Activated CD8-positive, alpha-beta T cell treated with anti-CD3 and anti-CD28 coated beads for 36 hours (primary cell): ENCODE measurements around the gene TMEM151B. TPM values are rescaled to one million over a fixed set of nuclear protein-coding genes. Genes with fewer than 3 reads are reported as not detected.
"Not testable (repeated sequence)": the region's sequence is repeated elsewhere in the genome, so short reads cannot be mapped to it uniquely, and the experiment has no call there.

Experiments
- ATAC-seq: fragments of 200-7000 bp; cut with Tn5 transposase; one replicate; pipeline ENCODE4 v1.10.0; 2021; ENCODE audit warnings: mild to moderate bottlenecking, moderate library complexity
- CTCF ChIA-PET: fragments of 350-600 bp; sonication (Branson Sonifier 250); formaldehyde crosslinking; loops from one replicate; lab custom pipeline; 2021; ENCODE audit warnings: antibody characterized with exemption; lab: Charles Lee
- POLR2A ChIA-PET: fragments of 350-600 bp; sonication (Branson Sonifier 250); formaldehyde crosslinking; loops from one replicate; lab custom pipeline; 2021; ENCODE audit warnings: antibody characterized with exemption; lab: Charles Lee
- DNase-seq: peaks from one replicate; pipeline ENCODE4 v3.0.0-alpha.2; 2020
- H3K27ac Mint-ChIP-seq: one replicate; pipeline ENCODE4 v1.8.0; 2021; ENCODE audit warnings: mild to moderate bottlenecking, mixed read lengths
- H3K27me3 Mint-ChIP-seq: one replicate; pipeline ENCODE4 v1.8.0; 2021; ENCODE audit warnings: mixed read lengths
- H3K36me3 Mint-ChIP-seq: one replicate; pipeline ENCODE4 v1.8.0; 2021; ENCODE audit warnings: low read depth, mixed read lengths
- H3K4me1 Mint-ChIP-seq: one replicate; pipeline ENCODE4 v1.8.0; 2021; ENCODE audit warnings: low read depth, mixed read lengths
- H3K4me3 Mint-ChIP-seq: one replicate; pipeline ENCODE4 v1.8.0; 2021; ENCODE audit warnings: mild to moderate bottlenecking, moderate library complexity, mixed read lengths
- H3K9me3 Mint-ChIP-seq: one replicate; pipeline ENCODE4 v1.8.0; 2021; ENCODE audit warnings: mixed read lengths
- intact Hi-C: fragments of 100-400 bp; cut with micrococcal nuclease; formaldehyde crosslinking; loops from one replicate; pipeline ENCODE4 v1.10.0; 2022
- total RNA-seq, 2 experiments: library from RNA; stranded (reverse); gene quantifications; one replicate each; pipeline ENCODE4 v1.2.3, GENCODE V29; 2021
- TF ChIP-seq, protein P1 (sequence below): fragments of 200-600 bp; IDR thresholded peaks from one replicate; pipeline ENCODE4 v1.8.0; 2022; ENCODE audit warnings: antibody characterized with exemption, mild to moderate bottlenecking

TMEM151B gene
- total RNA-seq, 2 experiments from 2014 or later: 0.05 TPM; not detected in 1

- ATAC-seq (no peak), DNase-seq (no peak)
- Mint-ChIP-seq H3K27me3 (no peaks in the 10 kb centered on the region), H3K4me1 (peaks cover 16% of the 10 kb centered on the region), H3K27ac (peak overlapping the region; percentile 22), H3K4me3 (peak overlapping the region; percentile 90), H3K36me3 (peaks cover 30% of the 10 kb centered on the region), H3K9me3 (no peaks in the 10 kb centered on the region)
- intact Hi-C loops: no loop called here
- ChIA-PET CTCF (interaction anchor here (1.4 to 15.0 kb wide), 5 partner anchors 15 to 212 kb away, joined by 3 to 182 read pairs (median 12); partner anchors contain the start of gene TMEM151B), POLR2A (interaction anchor here (0.7 to 1.4 kb wide), 5 partner anchors 9 to 174 kb away, joined by 3 to 5 read pairs (median 3); no protein-coding TSS in a partner anchor)
- TF ChIP-seq, protein P1, sequence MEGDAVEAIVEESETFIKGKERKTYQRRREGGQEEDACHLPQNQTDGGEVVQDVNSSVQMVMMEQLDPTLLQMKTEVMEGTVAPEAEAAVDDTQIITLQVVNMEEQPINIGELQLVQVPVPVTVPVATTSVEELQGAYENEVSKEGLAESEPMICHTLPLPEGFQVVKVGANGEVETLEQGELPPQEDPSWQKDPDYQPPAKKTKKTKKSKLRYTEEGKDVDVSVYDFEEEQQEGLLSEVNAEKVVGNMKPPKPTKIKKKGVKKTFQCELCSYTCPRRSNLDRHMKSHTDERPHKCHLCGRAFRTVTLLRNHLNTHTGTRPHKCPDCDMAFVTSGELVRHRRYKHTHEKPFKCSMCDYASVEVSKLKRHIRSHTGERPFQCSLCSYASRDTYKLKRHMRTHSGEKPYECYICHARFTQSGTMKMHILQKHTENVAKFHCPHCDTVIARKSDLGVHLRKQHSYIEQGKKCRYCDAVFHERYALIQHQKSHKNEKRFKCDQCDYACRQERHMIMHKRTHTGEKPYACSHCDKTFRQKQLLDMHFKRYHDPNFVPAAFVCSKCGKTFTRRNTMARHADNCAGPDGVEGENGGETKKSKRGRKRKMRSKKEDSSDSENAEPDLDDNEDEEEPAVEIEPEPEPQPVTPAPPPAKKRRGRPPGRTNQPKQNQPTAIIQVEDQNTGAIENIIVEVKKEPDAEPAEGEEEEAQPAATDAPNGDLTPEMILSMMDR: no peak
Observed at GRCh38 chr6:44311304-44311703, 41.1 kb downstream of the TMEM151B start.

DNA sequence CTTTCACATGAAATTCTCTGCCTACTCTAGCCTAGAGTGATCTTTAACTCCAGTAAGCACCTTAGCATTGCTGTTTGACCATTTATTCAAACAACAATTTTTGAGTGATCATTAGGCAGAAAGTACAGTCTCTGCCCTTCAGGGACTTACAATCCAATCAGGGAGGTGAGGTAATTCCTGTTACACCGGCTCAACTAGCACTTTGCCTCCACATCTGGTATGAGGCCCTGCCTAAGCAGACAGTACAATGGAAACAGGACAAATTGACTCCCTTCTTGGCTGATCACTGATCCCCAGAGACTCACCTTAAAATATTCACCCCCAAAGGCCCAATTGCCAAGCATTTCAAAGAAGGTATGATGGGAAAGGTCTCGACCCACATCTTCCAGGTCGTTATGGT is 41.5 kb downstream of the TMEM151B start:
- CTCF ChIA-PET: interaction anchor here (0.9 to 15.0 kb wide), 6 partner anchors 7 to 215 kb away, joined by 3 to 182 read pairs (median 17); partner anchors contain the start of gene TMEM151B
- no peak for ATAC-seq
- TF ChIP-seq, protein P1: no peak
- no peaks in the 10 kb centered on the region for H3K27me3 Mint-ChIP-seq
- intact Hi-C loops: no loop called here
- POLR2A ChIA-PET: interaction anchor here (0.7 to 1.2 kb wide), 6 partner anchors 9 to 58 kb away, joined by 3 to 4 read pairs (median 4); no protein-coding TSS in a partner anchor
- peaks cover 28% of the 10 kb centered on the region for H3K36me3 Mint-ChIP-seq
- H3K9me3 Mint-ChIP-seq: no peaks in the 10 kb centered on the region
- H3K4me3 Mint-ChIP-seq: peak overlapping the region; percentile 90
- H3K27ac Mint-ChIP-seq: peak overlapping the region; percentile 28
- peaks cover 16% of the 10 kb centered on the region for H3K4me1 Mint-ChIP-seq
- DNase-seq: no peak

GRCh38 chr6:44312901-44313788 is 42.9 kb downstream of the TMEM151B start, which contains the start of gene AARS2:
TSS of gene AARS2 (minus strand) at chr6:44313347. CDS start at chr6:44313323, 24 bp downstream.
- TF ChIP-seq, protein P1: peak; percentile 91
- ChIA-PET POLR2A (interaction anchor here (0.6 to 2.3 kb wide), 12 partner anchors 8 to 1366 kb away, joined by 3 to 8 read pairs (median 4); partner anchors contain the start of gene SLC35B2), CTCF (interaction anchor here (0.7 to 15.0 kb wide), 31 partner anchors 9 to 217 kb away, joined by 3 to 182 read pairs (median 3); partner anchors contain the start of genes CDC5L, SLC29A1 and TMEM151B)
- intact Hi-C loops: no loop called here
- Mint-ChIP-seq H3K4me3 (peak within 1 kb of the TSS; percentile 90), H3K27me3 (no peaks in the 10 kb centered on the region), H3K36me3 (peaks cover 22% of the 10 kb centered on the region), H3K4me1 (peaks cover 16% of the 10 kb centered on the region), H3K9me3 (no peaks in the 10 kb centered on the region), H3K27ac (peak within 1 kb of the TSS; percentile 83)
- DNase-seq (peak; percentile 95), ATAC-seq (peak; percentile 97)

- intact Hi-C loops, H3K27me3 Mint-ChIP-seq, H3K27ac Mint-ChIP-seq, ATAC-seq, H3K9me3 Mint-ChIP-seq, DNase-seq, H3K4me3 Mint-ChIP-seq: not testable (repeated sequence)
- Mint-ChIP-seq H3K36me3 (peaks cover 14% of the 10 kb centered on the region), H3K4me1 (peaks cover 16% of the 10 kb centered on the region)
- ChIA-PET POLR2A (interaction anchor here (0.6 to 2.3 kb wide), 4 partner anchors 10 to 239 kb away, joined by 3 to 8 read pairs (median 6); partner anchors contain the start of gene HSP90AB1), CTCF (interaction anchor here (0.9 to 15.0 kb wide), 7 partner anchors 10 to 46 kb away, joined by 3 to 182 read pairs (median 5); partner anchors contain the start of gene TMEM151B)
Observed at GRCh38 chr6:44314657-44315056, 44.4 kb downstream of the TMEM151B start.

DNA sequence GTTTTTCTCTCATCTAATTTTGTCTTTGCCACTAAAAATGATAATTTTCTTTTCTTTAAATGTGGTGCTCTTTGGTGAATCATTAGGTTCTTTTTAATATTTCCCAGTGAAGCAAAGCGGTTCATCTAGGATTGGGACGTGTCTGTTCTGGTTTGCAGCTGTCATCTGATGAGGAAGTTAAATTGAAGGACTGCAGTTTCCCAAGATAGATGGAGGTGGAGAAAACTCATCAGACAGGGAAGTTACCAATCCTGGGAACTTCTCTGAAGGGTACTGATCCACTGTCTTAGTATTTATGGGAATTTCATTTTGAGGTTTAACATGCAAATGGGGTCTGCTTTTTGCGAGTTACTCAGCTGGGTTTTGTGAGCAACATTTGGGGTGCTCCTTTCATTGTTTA is 45.3 kb downstream of the TMEM151B start:
- TF ChIP-seq, protein P1: no peak
- Mint-ChIP-seq H3K4me3 (no peak overlapping the region), H3K9me3 (no peaks in the 10 kb centered on the region), H3K36me3 (peaks cover 7% of the 10 kb centered on the region), H3K27me3 (peaks cover 14% of the 10 kb centered on the region), H3K27ac (no peak overlapping the region), H3K4me1 (peaks cover 16% of the 10 kb centered on the region)
- ATAC-seq (no peak), DNase-seq (no peak)
- ChIA-PET CTCF (interaction anchor here (1.0 to 1.4 kb wide), 3 partner anchors 10 to 48 kb away, joined by 3 to 5 read pairs (median 4); no protein-coding TSS in a partner anchor), POLR2A (interaction anchor here (0.9 kb wide), 1 partner anchor 59 kb away, joined by 3 read pairs; the partner anchor contains the start of gene SLC35B2)
- intact Hi-C loops: no loop called here
